RWPE2 (cell line): Measurements from ENCODE around the gene RNF11.

ENCODE experiments used
- ATAC-seq: fragments of 200-7000 bp; cut with Tn5 transposase; 3 replicates; pipeline ENCODE4 v1.9.1; 2021; ENCODE audit warnings: low read depth
- DNase-seq: peaks from one replicate; pipeline ENCODE4 v3.0.0-alpha.2; 2020; ENCODE audit warnings: low spot score
- H3K27ac ChIP-seq: fragments of 450-650 bp; 2 replicates; pipeline ENCODE4 v1.5.1; 2017; ENCODE audit warnings: mild to moderate bottlenecking; ENCODE audit not compliant: poor library complexity, severe bottlenecking
- H3K27me3 ChIP-seq: fragments of 250-450 bp; sonication (Bioruptor Pico); 2 replicates; pipeline ENCODE4 v1.5.1; 2021; ENCODE audit warnings: mild to moderate bottlenecking, moderate library complexity; ENCODE audit not compliant: insufficient read depth, poor library complexity, severe bottlenecking
- H3K36me3 ChIP-seq: fragments of 250-450 bp; sonication (Bioruptor Pico); 2 replicates; pipeline ENCODE4 v1.5.1; 2020; ENCODE audit warnings: low read depth, mild to moderate bottlenecking, moderate library complexity
- H3K4me1 ChIP-seq: fragments of 250-450 bp; sonication (Bioruptor Pico); 2 replicates; pipeline ENCODE4 v1.5.1; 2021; ENCODE audit warnings: mild to moderate bottlenecking, moderate library complexity; ENCODE audit not compliant: insufficient read depth, poor library complexity, severe bottlenecking
- H3K4me3 ChIP-seq: fragments of 250-450 bp; sonication (Bioruptor Pico); 2 replicates; pipeline ENCODE4 v1.5.1; 2021; ENCODE audit warnings: mild to moderate bottlenecking, moderate library complexity; ENCODE audit not compliant: severe bottlenecking
- H3K9me3 ChIP-seq: fragments of 250-450 bp; sonication (Bioruptor Pico); 2 replicates; pipeline ENCODE4 v1.5.1; 2021; ENCODE audit warnings: mild to moderate bottlenecking, moderate library complexity; ENCODE audit not compliant: severe bottlenecking
- CTCF ChIP-seq: fragments of 450-650 bp; IDR thresholded peaks from one replicate; pipeline ENCODE4 v1.5.1; 2017; ENCODE audit warnings: mild to moderate bottlenecking, moderate library complexity; ENCODE audit not compliant: poor library complexity, severe bottlenecking

The RNF11 gene

GRCh38 chr1:51313961-51314777 lies 78.1 kb downstream of the RNF11 start:
- DNase-seq = no peak
- peak; percentile 75 for ATAC-seq
- no peak for TF ChIP-seq CTCF

GRCh38 chr1:51314974-51315373 lies 78.9 kb downstream of the RNF11 start:
- ATAC-seq = no peak

More at GRCh38 chr1:51313961-51314777, 78.1 kb downstream of the RNF11 start:
- Histone ChIP-seq H3K4me3 (no peak overlapping the region), H3K4me1 (peaks cover 16% of the 10 kb centered on the region), H3K27me3 (no peaks in the 10 kb centered on the region), H3K27ac (peak overlapping the region; percentile 61), H3K36me3 (no peaks in the 10 kb centered on the region), H3K9me3 (no peaks in the 10 kb centered on the region)

GRCh38 chr1:51316113-51316845 lies 80.2 kb downstream of the RNF11 start:
- H3K4me1 ChIP-seq = peaks cover 16% of the 10 kb centered on the region
- no peak overlapping the region for H3K27ac ChIP-seq
- H3K9me3 ChIP-seq = no peaks in the 10 kb centered on the region
- DNase-seq (no peak), ATAC-seq (no peak)
- H3K4me3 ChIP-seq = no peak overlapping the region
- TF ChIP-seq CTCF = no peak
- no peaks in the 10 kb centered on the region for H3K36me3 ChIP-seq
- no peaks in the 10 kb centered on the region for H3K27me3 ChIP-seq

More at GRCh38 chr1:51314974-51315373, 78.9 kb downstream of the RNF11 start:
- TF ChIP-seq CTCF = no peak
- Histone ChIP-seq H3K4me1 (peaks cover 16% of the 10 kb centered on the region), H3K27me3 (no peaks in the 10 kb centered on the region), H3K9me3 (no peaks in the 10 kb centered on the region), H3K36me3 (no peaks in the 10 kb centered on the region), H3K4me3 (no peak overlapping the region), H3K27ac (peak overlapping the region; percentile 61)
- DNase-seq = no peak

- peaks cover 16% of the 10 kb centered on the region for H3K4me1 ChIP-seq
- H3K9me3 ChIP-seq = no peaks in the 10 kb centered on the region
- TF ChIP-seq CTCF = no peak
- no peak overlapping the region for H3K27ac ChIP-seq
- ATAC-seq = no peak
- H3K36me3 ChIP-seq = no peaks in the 10 kb centered on the region
- DNase-seq = no peak
- H3K27me3 ChIP-seq = no peaks in the 10 kb centered on the region
- no peak overlapping the region for H3K4me3 ChIP-seq
Measured at GRCh38 chr1:51316846-51317120, 80.7 kb downstream of the RNF11 start.

GRCh38 chr1:51317798-51318197 lies 81.7 kb downstream of the RNF11 start:
- H3K4me1 ChIP-seq = peaks cover 16% of the 10 kb centered on the region
- ATAC-seq (no peak), DNase-seq (no peak)
- TF ChIP-seq CTCF = no peak
- H3K4me3 ChIP-seq = no peak overlapping the region
- H3K36me3 ChIP-seq = no peaks in the 10 kb centered on the region
- no peak overlapping the region for H3K27ac ChIP-seq
- no peaks in the 10 kb centered on the region for H3K9me3 ChIP-seq
- H3K27me3 ChIP-seq = no peaks in the 10 kb centered on the region
